GM12865 (cell line): ENCODE results near the gene MARCHF4.

ENCODE experiments used
- DNase-seq: peaks from one replicate; pipeline ENCODE4 v3.0.0; 2010; ENCODE audit warnings: low read depth
- H3K4me3 ChIP-seq: 2 replicates; pipeline ENCODE4 v1.5.1; 2011; ENCODE audit warnings: mild to moderate bottlenecking, low read depth, low read length, control low read depth
- TF ChIP-seq, protein P1 (sequence below): IDR thresholded peaks from 2 replicates; pipeline ENCODE4 v1.5.1; 2011; ENCODE audit warnings: low read length, control low read depth, low read depth, inconsistent platforms; ENCODE audit not compliant: insufficient read depth; ENCODE audit errors: missing control alignments

Gene MARCHF4

DNA sequence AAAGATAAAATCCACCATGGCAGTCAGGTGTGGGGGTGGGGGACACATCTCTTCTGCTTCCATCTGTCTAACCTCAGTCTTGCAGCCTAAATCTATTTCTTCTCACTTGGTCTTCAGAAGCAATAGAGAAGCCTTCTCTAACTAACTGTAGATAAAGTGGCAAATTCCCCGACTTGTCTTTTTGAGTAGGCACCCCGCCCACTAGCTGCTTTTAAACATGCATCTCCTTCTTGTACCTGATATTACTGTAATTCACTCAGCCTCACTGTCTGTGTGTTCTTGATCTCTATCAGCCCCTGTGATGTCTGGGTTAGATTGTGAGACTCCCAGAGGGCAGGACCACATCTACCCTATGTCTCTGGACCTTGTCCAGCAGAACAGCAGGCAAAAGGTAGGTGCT is 6.8 kb downstream of the MARCHF4 start:
- TF ChIP-seq, protein P1, sequence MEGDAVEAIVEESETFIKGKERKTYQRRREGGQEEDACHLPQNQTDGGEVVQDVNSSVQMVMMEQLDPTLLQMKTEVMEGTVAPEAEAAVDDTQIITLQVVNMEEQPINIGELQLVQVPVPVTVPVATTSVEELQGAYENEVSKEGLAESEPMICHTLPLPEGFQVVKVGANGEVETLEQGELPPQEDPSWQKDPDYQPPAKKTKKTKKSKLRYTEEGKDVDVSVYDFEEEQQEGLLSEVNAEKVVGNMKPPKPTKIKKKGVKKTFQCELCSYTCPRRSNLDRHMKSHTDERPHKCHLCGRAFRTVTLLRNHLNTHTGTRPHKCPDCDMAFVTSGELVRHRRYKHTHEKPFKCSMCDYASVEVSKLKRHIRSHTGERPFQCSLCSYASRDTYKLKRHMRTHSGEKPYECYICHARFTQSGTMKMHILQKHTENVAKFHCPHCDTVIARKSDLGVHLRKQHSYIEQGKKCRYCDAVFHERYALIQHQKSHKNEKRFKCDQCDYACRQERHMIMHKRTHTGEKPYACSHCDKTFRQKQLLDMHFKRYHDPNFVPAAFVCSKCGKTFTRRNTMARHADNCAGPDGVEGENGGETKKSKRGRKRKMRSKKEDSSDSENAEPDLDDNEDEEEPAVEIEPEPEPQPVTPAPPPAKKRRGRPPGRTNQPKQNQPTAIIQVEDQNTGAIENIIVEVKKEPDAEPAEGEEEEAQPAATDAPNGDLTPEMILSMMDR, result no peak
- H3K4me3 ChIP-seq, result no peak overlapping the region
- no peak for DNase-seq

DNA sequence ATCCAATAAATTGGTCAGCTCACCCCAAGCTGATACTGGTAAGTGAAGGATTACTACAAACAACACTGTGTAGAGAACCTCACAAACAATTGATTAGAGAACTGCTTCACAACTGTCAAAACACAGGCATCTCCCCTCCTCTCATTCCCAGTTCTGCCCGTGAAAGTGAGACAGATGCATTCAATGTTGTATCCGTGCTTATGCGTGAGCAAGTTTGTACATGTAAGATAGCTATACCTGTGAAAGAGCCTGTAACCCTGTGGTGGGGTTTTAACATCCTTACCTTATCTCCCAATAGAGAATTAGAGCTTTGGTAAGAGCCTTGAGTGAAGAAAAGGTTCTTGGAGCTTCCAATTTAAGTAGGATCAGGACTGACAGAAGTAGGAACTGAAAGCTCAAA is 9.1 kb downstream of the MARCHF4 start:
- TF ChIP-seq, protein P1, result no peak
- H3K4me3 ChIP-seq, result no peak overlapping the region
- DNase-seq, result no peak

DNA sequence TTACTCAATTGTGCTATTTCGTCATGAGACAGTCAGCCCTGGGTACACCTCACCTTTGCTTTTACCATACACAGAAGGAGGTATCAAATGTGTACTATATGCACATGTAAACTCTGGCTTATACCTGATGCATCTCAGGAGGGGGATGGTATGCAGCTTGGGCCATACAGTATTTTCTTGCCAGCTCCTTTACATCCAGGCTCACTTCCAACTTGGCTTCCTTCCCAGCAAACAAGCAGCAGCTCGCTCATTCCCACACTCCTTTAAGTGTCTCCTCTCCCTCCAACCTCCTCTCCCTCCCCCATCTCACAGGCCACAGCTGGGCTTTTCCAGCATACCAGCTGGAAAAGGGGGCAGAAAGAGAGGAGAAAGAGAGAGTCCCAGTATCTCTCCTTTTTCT is 9.6 kb downstream of the MARCHF4 start:
- TF ChIP-seq, protein P1, result no peak
- H3K4me3 ChIP-seq, result no peak overlapping the region
- DNase-seq, result no peak

DNA sequence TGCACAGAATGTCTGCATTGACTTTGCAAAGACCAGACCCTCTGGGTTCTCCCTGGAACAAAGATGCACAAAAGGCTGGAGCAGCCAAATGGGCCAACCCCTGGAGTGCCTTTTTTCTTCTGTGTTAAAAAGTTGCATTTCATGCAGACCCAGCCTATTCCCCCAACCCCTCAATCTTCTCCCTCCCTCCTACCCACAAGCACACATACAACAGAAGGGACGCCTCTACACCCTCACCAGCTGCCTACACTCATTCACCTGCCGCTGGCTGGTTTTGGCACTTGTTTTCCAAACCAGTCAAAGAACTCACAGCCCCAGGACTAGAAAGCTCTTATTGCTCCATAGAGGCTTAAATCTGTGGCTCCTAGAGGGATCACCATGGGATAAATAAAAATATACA is 16.6 kb downstream of the MARCHF4 start:
- H3K4me3 ChIP-seq, result no peak overlapping the region
- DNase-seq, result no peak
- TF ChIP-seq, protein P1, result no peak

DNA sequence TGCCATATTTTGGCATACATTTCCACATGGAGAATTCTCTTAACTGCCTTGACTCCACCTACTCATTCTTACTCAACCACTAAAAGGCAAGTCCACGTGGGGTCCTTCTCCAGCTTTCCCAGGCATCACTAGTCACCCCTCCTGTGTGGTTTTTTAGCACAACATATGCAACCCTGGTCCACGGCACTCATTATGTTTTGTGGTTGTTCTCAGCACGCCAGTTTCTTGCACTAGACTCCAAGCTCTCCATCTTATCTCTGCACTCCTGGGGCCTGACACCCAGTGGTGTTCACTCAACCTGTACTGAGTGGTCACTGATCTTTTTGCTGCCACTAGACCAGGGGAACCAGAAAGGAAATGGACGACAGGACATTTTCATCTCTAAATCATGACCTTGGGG is 18.0 kb downstream of the MARCHF4 start:
- no peak for DNase-seq
- TF ChIP-seq, protein P1, result no peak
- no peak overlapping the region for H3K4me3 ChIP-seq

DNA sequence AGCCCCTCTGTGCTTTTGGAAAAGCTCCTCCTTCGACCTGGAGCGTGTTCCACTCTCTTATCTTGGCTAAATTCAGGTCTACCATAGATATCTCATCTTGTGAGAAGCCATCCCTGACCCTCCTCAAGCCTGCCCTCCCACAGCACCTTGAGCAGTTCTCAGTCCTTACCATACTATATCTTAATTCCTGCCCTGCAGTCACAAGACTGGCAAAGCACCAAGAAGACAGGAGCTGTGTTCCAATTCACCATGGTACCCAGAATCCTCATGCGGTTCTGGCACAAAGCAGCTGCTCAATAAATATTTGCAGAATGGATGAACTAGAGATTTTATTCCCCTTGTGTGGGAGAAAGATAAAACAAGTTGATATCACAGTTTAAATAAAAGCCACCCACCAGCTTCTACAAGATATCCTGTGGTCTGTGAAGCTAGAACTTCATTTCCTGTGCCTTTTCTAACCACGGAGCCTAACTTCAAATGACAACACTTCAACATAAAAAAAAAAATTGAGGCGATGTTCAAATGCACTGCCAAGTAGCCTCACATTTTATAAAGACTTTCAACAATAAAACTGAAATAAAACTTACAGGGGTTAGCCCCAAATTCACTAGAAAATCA is 19.5 kb downstream of the MARCHF4 start:
- DNase-seq, result no peak
- no peak overlapping the region for H3K4me3 ChIP-seq
- TF ChIP-seq, protein P1, result no peak
